ENCODE results near the gene SLC22A17.
"Not testable (repeated sequence)": the region's sequence is repeated elsewhere in the genome, so short reads cannot be mapped to it uniquely, and the experiment has no call there.

The SLC22A17 gene

DNA sequence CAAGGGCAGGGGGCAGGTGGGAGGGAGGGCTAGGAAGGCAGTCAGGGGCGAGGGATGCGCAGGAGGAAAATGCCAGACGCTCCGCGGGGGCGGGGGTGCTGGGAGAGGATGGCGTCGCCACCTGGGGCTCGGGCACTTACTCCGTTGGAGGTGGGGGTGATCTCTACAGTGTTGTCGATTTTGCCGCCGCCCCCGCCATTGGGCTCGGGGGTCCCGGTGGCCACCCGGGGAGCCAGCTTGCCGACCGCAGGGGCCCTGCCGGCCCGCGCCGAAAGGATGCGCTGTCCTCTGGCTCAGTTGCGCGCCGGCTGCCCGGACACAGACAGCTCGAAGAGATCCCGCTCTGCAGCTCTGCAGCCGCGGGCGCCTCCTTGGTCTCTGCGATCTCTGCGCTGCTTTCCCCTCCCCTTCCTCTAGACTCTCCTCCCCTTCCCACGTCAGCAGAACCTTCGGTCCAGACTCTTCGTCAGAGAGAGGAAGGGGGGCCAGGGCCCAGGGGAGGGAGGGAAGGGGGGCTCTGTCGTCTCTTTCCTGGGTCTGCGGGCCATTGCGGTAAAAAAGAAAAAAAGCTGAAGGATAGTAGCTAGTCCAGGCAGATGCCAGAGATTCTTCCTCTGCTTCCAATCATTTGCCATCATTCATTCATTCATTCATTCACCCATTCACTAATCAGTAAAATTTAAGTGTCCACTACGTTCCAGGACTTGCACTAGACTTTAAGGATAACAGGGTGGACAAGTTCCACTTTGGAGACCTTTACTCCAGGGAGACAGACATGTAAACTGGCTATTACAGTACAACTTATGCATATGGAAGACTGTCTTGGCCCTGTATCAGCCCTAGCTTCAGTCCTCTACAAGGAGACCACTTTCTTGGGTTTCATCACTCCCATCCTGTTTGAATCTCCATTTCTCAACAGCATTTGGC is at the start of gene SLC22A17:
SLC22A17 (minus strand) TSS at position 382 of the 927 bp plus-strand sequence.
- peak; percentile 92 for DNase-seq (ENCODE audit: low spot score)

DNA sequence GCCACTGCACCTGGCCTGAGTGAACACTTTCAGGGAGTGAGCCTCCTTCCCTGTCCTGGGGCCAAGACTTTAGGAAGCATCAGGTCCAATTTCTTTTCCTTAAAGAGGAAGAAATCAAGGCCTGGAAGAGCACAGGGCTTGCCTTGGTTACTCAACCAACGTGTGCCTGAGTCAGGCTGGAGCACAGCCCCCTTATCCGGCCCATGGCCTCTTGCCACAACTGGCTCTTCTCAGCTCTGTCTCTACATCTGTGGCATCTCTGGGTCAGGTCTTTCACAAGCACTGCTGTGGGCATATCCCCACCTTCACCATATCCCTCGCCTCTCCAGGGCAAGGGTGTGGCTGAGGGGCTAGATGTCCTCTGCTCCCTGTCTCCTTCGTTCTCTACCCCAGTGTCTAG is 48.6 kb upstream of the SLC22A17 start:
- no peak for DNase-seq (ENCODE audit: low spot score)

DNA sequence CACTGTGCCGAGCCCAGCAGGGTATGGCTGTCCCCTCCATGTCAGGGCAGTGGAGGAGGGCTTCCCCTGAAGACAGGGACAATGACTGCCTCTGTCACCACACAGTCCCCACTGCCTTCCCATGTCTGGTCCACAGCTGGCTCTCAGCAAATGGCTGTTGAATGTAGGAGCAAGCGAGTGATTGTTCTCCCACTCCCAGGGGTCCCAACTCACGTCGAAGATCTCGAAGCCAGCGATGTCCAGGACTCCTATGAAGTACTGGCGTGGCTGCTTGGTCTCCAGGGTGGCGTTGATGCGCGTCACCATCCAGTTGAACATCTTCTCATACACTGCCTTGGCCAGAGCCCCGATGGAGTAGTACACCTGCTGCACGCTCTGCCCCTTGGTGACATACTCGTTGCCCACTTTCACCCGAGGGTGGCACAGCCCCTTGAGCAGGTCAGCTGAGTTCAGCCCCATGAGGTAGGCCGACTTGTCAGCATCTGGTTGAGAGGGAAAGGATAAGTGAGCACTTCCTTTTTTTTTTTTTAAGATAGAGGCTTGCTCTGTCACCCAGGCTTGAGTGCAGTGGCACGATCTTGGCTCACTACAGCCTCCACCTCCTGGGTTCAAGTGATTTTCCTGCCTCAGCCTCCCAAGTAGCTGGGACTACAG is 47.9 kb upstream of the SLC22A17 start:
- DNase-seq (ENCODE audit: low spot score) = not testable (repeated sequence)

DNA sequence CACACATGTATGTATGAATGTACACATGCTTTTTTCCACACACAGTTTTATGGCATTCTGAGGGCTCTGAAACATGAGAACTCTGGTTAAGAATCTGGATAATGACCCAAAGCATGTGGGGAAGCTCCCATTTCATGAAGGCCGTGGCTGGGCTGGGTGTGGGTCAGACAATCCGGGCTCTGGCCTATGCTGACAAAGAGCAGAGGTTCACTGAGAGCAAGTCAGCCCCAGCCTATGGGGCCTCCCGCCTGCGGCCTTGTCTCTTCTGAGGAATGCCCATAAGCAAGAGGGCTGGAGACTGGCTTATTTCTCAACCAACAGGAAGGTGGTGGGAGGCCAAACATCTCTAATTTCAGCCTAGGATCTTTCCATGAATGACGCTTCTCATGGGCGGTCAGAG is 46.9 kb upstream of the SLC22A17 start:
- no peak for DNase-seq (ENCODE audit: low spot score)

DNA sequence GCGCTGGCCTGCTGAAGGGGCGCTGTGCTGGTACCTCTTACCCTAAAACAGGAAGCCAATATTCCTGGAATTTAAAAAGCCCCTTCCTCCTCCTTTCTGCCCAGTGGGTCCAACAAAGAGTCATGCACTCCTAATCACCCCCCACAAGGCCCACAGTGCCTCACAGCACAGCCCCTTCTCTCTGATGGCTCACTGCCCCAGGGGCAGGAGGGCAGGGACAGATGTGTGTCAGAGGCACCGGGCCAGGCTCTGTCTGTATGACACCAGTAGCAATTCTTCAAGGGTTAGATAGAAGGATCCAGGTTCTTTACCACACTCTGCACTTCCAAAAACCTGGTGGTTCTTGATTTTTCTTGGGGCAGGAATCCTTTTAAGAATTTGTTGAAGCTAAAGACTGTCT is 46.4 kb upstream of the SLC22A17 start:
- no peak for DNase-seq (ENCODE audit: low spot score)

DNA sequence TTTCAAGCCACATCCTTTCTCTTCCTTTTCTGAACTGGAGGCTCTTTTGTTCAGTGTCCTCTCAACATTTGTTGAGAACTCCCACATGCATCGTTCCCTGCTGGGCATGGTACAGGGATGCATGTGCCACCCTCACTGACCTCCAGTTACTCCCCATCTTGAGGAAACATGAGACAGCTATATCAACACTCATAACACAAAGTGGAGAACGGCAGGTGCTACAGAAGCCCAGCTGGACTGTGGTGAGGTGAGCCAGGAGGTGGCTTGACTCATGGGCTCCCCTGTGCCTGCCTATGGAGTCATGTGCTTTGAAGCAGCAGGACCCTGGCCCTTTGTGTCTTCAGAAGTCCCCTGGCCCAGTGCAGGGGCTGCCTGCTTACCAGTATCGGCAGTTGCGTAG is 45.7 kb upstream of the SLC22A17 start:
- no peak for DNase-seq (ENCODE audit: low spot score)

DNA sequence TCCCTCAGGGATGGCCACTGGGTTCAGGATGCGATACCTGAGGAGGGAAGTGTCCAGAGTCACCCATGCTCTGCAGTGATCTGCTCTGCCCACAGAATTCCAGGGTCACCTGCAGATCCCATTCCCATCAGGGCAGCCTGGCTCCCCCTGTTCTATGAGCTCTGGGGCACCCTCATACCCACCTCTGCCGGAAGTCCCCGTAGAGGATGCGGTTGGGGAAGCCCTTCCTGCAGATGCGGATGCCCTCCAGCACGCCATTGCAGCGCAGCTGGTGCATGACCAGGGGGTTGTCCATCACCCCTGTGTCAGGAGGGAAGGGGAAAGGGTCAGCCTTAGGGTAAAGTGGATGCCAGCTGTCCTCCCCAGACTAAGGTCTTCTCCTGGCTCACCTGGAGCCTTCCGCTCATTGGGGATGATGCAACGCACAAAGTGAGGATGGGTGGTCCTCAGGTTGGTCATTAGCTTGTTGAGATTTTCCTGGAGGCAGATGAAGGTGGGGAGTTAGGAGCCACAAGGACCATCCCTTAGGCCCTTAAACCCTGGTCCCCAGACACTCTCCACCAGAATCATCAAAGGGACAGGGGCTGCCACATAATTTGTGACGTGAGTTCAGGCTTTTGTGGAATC is 44.2 kb upstream of the SLC22A17 start:
- DNase-seq (ENCODE audit: low spot score) = no peak

DNA sequence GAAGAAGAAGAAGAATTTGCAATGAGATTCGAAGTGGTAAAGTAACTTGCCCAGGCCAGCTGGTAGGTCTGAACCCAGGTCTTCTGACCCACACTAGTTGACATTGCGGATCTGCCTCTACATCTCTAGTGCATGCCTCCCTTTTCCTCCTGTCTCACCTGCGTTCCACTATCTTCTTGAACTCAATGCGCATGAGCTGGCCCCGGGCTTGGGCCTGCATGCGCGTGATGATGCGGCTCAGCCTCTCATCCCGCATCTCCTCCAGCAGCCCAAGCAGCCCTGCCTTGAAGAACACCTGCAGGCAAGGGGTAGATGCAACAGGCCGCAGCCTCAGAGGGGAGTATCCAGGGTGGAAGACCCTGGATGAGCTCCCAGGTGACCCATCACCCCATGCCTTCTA is 43.4 kb upstream of the SLC22A17 start:
- no peak for DNase-seq (ENCODE audit: low spot score)

DNA sequence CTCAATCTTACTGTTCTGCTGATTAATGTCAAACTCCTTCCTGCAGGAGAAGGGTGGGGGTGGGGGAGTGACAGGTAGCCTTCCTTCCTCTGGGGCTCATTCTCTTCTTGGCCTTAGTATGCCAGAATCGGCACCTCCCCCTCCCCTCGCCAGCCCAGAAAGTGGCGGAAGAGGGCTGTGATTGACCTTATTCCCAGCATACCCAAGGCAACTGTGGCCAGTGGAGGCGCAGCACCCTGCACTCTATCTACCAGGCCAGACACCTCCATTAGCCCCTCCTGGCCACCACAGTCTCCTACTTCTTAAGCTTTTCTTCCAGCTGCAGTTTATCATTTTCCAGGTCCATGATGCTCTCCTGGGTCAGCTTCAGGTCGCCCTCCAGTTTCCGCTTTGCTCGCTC is 39.9 kb upstream of the SLC22A17 start:
- no peak for DNase-seq (ENCODE audit: low spot score)

DNA sequence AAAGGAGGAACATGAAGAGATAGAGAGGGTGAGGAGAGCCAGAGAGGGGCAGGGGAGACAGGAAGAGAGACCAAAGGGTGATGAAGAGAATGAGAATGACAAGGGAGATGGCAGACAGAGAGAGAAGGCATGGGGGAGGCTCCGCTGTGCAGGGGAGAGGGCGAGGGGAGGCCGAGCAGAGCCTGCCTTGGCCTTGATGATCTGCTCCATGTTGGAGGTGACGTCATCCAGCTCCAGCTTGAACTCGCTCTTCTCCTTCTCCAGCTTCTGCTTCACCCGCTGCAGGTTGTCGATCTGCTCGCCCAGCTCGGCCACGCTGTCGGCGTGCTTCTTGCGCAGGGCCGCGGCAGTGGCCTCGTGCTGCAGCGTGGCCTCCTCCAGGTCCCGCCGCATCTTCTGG is 37.2 kb upstream of the SLC22A17 start:
- not testable (repeated sequence) for DNase-seq (ENCODE audit: low spot score)

DNA sequence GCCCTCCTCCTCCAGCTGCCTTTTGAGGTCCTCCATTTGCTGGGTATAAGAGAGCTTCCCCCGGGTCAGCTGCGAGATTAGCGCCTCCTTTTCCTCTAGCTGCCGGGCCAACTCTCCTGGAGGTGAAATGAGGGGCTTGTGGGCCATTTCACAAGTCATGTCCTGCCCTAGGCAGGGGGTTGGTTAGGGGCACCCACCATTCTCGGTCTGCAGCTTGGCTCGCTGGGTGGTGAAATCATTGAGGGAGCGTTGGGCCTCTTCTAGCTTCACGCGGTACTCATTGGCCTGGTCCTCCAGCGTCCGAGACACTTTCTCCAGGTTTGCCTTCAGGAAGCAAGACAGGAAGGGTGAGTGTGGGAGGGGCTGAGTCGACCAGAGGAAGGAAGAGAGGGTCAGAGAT is 36.7 kb upstream of the SLC22A17 start:
- no peak for DNase-seq (ENCODE audit: low spot score)

DNA sequence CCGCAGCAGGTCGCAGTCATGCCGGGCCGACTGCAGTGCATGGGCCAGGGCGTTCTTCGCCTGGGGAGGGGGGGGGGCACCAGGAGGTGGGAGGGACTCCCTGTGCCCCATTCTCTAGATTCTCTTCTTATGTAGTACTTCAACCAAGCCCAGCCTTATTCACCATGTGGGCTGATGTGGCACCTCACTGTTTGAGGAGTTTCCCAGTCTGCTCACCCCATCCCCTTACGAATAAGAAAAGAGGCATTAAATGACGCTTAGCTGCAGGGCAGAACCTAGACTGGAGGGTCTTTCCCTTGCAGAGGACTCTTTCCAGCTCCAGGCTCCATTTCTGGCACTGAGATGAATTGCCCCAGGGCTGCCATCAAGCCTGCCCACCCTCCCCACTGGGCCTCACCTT is 36.3 kb upstream of the SLC22A17 start:
- DNase-seq (ENCODE audit: low spot score) = no peak

DNA sequence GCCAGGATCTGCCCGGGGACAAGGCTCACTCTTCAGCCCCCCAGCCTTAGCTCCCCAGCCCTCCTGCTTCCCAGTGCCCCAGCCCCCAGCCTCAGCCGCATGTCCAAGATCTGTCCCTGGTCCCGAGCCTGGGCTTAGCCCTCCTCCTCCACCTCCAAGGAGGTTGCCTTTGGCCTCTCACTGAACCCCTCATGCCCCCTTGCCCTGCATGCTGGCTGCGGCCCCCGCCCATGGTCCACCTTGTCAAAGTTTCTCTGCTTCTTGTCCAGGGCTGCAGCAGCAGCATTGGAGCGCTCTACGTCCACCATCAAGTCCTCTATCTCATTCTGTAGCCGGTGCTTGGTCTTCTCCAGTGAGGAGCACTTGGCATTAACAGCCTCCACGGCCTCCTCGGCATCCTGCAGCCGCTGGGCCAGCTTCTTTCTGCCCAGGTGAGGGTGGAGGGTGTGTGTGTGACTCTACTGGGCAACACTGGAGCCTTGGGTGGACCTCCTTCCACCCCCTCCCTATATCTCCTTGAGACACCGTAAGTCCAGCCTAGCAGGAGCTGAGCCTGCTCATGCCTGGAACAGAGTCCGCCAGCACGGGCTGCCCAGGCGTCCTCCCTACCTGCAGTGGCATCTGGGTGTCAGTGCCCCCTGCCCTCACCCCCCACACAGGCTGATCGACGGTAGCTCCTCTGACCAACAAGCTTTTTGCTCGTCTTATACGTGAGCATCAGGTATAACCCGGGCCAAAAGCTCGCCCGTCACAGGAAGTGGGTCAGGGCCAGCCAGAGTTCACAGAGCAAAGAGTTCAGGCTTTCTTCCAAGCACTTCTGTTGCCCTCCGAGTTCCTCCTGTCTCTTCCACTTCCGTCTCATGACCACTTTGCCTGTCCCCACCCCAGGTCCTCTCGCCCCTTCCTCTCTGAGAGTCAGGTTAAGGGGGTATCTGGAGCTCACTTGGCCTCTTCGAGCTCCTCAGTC is 35.5 kb upstream of the SLC22A17 start:
- no peak for DNase-seq (ENCODE audit: low spot score)

DNA sequence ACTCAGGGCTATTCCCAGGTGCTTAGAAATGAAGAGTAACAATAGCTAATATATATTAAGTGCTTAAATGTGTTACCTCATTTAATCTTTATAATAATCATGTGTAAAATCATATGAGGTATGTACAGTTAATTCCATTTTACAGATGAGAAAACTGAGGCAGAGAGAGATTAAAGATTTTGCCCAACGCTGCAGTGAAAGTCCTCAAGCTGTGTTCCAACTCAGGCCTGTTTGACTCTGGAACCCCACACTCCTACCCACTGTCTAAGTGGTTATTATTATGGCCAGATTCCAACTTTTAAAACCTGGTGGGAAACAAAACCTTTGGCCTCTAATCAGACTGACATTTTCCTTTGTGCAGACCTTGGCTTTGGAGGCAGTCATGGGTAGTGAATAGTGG is 34.3 kb upstream of the SLC22A17 start:
- DNase-seq (ENCODE audit: low spot score) = no peak

DNA sequence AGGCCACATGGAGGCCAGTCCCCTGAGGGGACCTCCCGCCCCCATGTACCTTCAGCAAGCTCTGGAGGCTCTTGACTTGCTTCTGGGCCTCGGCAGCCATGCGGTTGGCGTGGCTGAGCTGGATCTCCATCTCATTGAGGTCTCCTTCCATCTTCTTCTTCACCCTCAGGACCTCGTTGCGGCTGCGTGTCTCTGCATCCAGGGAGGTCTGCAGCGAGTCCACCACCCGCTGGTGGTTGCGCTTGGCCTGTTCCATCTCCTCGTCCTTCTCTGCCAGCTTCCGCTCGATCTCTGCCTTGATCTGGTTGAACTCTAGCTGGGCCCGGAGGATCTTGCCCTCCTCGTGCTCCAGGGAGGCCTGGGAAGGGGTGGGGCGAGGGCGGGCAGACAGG is 33.6 kb upstream of the SLC22A17 start:
- not testable (repeated sequence) for DNase-seq (ENCODE audit: low spot score)

DNA sequence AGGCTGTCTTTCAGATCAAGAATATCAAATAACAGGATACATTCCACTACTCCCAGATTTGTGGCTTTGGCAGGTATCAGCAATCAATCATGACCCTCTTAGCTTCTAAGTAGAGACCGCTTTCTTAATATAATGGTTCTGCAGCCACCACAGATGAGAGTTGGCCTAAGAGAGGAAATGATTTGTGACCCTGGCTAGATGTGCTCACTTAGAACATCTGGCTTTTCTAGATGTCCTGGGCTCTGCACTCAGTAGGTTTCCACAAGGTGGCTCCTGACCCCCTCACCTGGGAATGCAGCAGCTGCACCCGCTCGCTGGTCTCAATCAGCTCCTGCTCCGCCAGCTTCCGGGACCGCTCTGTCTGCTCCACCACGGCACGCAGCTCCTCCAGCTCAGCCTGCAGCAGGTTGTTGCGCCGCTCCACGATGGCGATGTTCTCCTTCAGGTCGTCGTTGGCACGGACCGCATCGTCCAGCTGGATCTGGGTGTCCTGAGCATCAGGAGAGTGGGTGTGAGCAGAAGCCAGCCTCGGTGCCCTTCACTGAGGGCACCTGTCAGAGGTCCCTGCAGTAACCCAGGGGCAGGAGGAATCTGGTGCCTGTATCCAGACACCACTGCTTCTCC is 33.1 kb upstream of the SLC22A17 start:
- DNase-seq (ENCODE audit: low spot score) = no peak

DNA sequence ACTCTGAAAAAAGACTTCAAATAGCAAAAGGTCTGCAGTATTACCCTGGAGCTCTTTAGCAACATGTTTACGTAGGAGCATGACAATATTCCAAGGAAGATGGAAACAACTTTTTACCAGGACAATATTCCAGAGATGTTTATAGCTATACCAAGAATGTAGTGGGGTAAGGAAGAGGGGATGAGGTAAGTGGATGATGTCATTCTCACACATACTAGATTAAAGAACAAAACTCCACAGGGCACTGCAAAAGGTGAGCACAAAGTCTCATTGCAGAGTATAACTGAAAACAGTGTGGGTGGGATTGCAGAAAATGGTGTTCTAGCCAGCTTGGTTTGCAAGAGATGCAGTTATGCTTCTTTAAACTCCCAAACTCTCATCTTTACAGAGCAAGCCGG is 32.6 kb upstream of the SLC22A17 start:
- no peak for DNase-seq (ENCODE audit: low spot score)

DNA sequence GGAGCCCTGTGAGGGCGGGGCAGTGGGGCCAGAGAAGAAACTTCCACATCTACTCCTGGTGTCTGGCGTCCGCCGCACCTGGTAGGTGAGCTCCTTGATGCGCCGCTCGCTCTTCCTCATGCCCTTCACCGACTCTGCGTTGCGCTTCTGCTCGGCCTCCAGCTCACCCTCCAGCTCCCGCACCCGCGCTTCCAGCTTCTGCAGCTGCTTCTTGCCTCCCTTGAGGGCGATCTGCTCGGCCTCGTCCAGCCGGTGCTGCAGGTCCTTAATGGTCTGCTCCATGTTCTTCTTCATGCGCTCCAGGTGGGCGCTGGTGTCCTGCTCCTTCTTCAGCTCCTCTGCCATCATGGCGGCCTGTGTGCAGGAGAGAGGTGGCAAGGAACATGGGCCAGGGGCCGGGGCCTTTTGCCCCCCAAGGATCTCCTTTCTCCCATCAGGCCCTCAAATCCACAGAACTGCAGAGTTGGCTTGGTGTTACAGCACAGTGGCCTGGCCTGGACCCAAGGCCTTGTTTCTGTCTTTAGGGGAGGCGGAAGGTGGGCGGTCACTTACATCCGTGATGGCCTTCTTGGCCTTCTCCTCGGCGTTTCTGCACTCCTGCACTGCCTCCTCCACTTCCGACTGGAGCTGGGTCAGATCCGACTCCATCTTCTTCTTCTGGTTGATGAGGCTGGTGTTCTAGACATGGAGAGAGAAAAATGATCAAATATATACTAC is 31.8 kb upstream of the SLC22A17 start:
- no peak for DNase-seq (ENCODE audit: low spot score)

DNA sequence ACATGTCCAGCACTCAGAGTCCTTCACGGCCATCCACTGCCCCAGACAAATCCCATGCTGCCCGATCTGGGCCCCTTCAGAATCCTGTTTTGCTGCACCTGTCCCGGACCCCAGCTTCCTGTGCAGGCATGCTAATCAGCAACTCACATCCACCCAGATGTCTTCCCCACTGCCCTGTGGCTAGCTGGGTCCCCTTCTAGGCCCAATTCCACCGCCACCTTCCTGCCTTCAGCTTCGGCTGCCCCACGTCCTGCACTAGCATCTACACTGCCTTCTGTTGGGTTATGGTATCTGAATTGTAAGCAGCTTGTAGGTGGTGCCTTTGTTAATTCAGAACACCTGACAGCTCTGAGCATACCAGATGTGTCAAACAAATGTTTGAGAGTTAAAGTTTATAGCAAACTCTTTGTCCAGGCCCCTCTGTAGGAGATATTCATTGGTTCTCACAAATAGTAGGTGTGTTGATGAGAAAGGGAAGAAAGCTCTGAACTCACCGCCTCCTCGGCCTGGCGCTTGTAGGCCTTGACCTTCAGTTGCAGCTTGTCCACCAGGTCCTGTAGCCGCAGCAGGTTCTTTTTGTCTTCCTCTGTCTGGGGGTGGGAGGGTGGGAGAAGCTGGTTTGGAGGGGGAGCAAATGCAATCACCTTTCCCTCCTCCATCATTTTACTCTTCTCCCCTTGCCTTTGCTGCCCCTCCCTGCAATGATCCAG is 30.2 kb upstream of the SLC22A17 start:
- DNase-seq (ENCODE audit: low spot score) = no peak

DNA sequence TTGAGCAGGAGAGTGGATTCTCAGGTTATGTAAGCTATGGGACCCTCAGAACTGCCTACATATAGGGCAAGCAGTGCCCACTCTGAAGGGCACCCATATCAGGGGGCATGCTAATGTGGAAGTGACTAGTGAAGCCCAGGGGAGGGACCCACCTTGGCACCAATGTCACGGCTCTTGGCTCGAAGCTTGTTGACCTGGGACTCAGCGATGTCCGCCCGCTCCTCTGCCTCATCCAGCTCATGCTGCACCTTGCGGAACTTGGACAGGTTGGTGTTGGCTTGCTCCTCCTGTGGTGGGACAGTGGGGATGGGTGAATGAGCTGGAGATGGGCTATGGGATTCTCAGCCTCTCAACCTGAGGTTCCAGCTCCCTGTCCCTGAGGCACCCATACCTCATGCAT is 29.6 kb upstream of the SLC22A17 start:
- DNase-seq (ENCODE audit: low spot score) = no peak

All from hepatic stellate cell (primary cell).